ENCODE data around the gene HSBP1.
A peak's percentile ranks its signal among the peaks of the same experiment; 100 is the strongest.

DNA sequence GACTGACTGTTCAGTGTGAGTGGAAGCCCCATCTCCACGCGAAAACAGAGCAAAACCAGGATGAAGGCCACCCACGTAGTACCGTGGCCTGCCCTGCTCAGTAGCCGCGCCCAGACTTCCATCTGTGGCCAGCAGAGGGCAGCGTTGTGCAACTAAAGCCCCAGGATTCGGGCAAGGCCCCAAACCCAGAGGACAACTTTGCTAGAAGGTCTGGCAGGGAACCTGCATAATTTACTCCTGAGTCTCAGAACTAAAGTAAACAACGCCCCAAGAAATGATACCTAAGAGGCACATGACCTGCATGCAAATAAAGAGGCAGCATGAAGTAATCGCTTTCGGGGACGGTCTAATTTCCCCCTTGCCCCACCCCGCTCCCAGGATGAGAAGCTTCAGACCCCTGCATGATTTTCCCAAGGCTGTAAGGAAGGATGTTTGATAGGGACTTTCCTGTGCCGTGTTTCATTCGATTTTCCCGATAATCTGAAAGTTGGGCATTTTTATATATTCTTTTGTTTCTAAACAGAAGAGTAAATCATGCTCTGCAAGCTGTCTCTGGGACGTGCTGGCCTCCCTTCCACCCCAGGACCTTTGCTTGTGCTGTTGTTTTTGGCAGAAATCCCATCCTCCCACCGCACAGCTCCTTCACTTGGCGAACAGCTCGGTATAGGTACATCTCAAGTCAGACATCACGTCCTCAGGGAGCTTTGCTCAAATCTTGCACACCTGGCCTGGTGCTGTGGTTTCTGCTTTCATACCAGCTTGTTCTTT, 18.6 kb downstream of the HSBP1 start:
- TF ChIP-seq, protein P1, sequence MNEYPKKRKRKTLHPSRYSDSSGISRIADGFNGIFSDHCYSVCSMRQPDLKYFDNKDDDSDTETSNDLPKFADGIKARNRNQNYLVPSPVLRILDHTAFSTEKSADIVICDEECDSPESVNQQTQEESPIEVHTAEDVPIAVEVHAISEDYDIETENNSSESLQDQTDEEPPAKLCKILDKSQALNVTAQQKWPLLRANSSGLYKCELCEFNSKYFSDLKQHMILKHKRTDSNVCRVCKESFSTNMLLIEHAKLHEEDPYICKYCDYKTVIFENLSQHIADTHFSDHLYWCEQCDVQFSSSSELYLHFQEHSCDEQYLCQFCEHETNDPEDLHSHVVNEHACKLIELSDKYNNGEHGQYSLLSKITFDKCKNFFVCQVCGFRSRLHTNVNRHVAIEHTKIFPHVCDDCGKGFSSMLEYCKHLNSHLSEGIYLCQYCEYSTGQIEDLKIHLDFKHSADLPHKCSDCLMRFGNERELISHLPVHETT (CRISPR knock-in tag; conservative IDR thresholded peaks at IDR 0.05) = no peak
- TF ChIP-seq, protein P2, sequence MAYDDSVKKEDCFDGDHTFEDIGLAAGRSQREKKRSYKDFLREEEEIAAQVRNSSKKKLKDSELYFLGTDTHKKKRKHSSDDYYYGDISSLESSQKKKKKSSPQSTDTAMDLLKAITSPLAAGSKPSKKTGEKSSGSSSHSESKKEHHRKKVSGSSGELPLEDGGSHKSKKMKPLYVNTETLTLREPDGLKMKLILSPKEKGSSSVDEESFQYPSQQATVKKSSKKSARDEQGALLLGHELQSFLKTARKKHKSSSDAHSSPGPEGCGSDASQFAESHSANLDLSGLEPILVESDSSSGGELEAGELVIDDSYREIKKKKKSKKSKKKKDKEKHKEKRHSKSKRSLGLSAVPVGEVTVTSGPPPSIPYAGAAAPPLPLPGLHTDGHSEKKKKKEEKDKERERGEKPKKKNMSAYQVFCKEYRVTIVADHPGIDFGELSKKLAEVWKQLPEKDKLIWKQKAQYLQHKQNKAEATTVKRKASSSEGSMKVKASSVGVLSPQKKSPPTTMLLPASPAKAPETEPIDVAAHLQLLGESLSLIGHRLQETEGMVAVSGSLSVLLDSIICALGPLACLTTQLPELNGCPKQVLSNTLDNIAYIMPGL (CRISPR knock-in tag; IDR thresholded peaks at IDR 0.05; ENCODE audit: borderline replicate concordance in 1 of 2, low read depth in 1 of 2) = no peak
- TF ChIP-seq, protein P3, sequence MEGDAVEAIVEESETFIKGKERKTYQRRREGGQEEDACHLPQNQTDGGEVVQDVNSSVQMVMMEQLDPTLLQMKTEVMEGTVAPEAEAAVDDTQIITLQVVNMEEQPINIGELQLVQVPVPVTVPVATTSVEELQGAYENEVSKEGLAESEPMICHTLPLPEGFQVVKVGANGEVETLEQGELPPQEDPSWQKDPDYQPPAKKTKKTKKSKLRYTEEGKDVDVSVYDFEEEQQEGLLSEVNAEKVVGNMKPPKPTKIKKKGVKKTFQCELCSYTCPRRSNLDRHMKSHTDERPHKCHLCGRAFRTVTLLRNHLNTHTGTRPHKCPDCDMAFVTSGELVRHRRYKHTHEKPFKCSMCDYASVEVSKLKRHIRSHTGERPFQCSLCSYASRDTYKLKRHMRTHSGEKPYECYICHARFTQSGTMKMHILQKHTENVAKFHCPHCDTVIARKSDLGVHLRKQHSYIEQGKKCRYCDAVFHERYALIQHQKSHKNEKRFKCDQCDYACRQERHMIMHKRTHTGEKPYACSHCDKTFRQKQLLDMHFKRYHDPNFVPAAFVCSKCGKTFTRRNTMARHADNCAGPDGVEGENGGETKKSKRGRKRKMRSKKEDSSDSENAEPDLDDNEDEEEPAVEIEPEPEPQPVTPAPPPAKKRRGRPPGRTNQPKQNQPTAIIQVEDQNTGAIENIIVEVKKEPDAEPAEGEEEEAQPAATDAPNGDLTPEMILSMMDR (CRISPR knock-in tag; IDR thresholded peaks at IDR 0.05) = peak; percentile 97
- TF ChIP-seq ONECUT2 (CRISPR knock-in tag; IDR thresholded peaks at IDR 0.05) = no peak
- no peak for TF ChIP-seq ZNF225 (CRISPR knock-in tag; IDR thresholded peaks at IDR 0.05)
- TF ChIP-seq POLR2AphosphoS5 (IDR thresholded peaks at IDR 0.05; ENCODE audit: low read depth, low read length) = no peak
- TF ChIP-seq FLYWCH1 (CRISPR knock-in tag; IDR thresholded peaks at IDR 0.05) = no peak
